HG03354 (cell line): Measurements from ENCODE around the gene NR2F1-AS1.
"Not testable (repeated sequence)": the region's sequence is repeated elsewhere in the genome, so short reads cannot be mapped to it uniquely, and the experiment has no call there.

Source experiments
- ATAC-seq: cut with Tn5 transposase; IDR thresholded peaks from one replicate; pipeline ENCODE4 v1.9.1; 2021; ENCODE audit warnings: mild to moderate bottlenecking; ENCODE audit not compliant: unreplicated experiment, poor library complexity, severe bottlenecking

Gene NR2F1-AS1

GRCh38 chr5:93403141-93403928 is 177.7 kb downstream of the NR2F1-AS1 start:
- ATAC-seq = no peak

GRCh38 chr5:93402451-93402850 is 178.6 kb downstream of the NR2F1-AS1 start:
- ATAC-seq = no peak

GRCh38 chr5:93401634-93402213 is 179.3 kb downstream of the NR2F1-AS1 start:
- ATAC-seq = no peak

DNA sequence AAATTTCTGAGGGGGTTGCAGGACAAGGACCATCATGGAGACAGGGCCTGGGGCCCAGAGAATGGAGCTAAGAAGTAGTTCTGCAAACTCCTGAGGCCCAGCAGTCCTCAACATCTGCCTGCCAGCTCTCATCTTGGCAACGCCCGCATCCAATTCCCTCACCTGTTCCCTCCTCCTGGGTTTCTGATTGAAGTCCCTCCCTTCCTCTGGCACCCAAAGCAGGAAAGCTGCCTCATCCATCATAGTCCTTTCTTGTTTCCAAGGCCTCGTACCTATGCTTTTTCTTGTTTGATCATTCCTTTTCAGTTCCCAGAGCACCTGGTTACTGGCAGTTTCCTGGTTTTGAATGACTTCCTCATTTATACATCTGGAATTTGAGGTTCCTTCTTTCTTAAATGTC is 181.3 kb downstream of the NR2F1-AS1 start:
- no peak for ATAC-seq

- ATAC-seq = no peak
These were observed 185.0 kb downstream of the NR2F1-AS1 start for GRCh38 chr5:93395971-93396379.

- ATAC-seq = no peak
These were observed 186.0 kb downstream of the NR2F1-AS1 start for GRCh38 chr5:93395010-93395409.

DNA sequence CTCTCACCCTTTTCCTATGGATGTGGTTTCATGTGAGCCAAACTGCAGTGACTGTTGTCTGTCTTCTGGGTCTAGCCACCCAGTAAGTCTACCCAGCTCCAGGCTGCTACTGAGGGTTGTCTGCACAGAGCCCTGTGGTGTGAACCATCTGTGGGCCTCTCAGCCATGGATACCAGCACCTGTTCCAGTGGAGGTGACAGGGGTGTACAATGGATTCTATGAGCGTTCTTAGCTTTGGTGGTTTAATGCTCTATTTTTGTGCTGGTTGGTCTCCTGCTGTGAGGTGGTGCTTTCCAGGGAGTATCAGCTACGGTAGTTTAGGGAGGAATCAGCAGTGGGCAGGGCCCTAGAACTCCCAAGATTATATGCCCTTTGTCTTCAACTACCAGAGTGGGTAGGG is 186.7 kb downstream of the NR2F1-AS1 start:
- ATAC-seq = no peak

DNA sequence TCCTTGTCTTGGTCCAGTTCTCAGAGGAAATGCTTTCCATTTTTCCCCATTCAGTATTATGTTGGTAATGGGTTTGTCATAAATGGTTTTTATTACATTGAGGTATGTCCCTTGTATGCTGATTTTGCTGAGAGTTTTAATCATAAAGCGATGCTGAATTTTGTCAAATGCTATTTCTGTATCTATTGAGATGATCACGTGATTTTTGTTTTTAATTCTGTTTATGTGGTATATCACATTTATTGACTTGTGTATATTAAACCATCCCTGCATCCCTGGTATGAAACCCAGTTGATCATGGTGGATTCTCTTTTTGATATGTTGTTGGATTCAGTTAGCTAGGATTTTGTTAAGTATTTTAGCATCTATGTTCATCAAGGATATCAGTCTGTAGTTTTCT is 189.8 kb downstream of the NR2F1-AS1 start:
- ATAC-seq = not testable (repeated sequence)

DNA sequence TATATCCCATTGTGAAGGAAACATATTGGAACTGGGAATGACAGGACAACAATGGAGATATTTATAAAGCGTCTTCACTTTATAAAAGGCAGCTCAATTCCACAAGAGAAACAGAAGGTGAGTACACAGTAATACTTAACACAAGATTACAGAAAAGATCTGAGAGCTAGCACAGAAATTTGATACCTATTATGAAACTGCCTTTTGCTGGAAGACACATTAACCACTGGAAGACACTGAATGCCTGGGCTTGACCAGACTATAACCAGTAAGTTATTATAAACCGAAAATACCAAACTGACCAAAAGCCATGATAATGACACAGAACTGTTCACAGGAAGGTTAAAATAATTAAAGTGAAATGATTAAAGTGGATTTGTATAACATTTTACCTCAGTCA is 195.4 kb downstream of the NR2F1-AS1 start:
- ATAC-seq = no peak

DNA sequence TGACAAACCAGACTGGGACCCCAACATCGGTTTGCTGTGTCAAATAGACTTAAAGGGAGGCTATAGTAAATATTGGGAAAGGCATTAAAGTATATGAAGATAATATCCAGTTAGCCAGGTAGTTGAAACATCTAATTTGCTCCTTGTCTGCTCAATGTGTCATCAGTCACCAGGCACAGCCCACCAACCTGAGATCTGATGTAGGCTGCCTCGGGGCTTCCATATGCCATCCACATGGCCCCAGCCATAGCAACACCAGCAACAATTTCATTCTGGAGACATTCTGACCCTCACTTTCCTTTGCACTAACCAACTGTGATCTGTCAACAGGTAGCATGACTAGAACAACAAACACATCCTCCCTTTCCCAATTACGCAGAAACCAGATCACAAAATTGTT is 196.0 kb downstream of the NR2F1-AS1 start:
- no peak for ATAC-seq

DNA sequence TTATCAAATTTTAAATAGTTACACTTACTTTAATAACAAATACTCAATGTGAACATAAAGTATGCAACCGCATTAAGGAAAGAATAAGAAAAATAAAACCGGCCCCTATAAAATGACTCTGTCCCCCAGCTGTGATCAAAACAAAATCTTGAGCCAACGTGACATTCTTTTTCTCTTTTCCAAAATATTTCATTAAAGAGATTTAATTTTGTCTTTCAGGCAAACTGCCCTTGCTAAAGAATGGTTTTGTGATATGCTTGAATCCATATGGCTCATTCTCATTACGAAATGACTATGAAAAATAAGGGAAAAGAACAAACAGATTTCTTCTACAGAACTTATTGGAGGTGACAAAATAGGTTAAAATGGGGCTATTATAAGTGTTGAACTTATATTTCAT is 197.0 kb downstream of the NR2F1-AS1 start:
- no peak for ATAC-seq

GRCh38 chr5:93382188-93382825 is 198.7 kb downstream of the NR2F1-AS1 start:
- ATAC-seq = no peak

DNA sequence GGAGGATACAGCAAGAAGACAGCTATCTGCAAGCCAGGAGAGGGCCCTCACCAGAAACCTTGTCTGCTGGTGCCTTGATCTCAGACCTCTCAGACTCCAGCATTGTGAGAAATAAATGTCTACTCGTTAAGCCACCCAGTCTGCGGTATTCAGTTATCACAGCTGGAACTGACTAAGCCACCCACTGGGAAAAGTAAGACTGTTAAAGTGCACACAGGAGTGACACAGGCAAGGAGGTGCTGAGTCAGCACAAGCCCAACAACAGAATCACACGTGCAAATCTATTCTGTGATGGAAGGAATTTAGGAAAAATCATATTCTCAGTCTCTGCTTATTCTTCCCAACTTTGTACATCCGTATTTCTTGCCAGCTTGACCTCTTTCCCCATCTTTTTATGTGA is 200.0 kb downstream of the NR2F1-AS1 start:
- no peak for ATAC-seq

DNA sequence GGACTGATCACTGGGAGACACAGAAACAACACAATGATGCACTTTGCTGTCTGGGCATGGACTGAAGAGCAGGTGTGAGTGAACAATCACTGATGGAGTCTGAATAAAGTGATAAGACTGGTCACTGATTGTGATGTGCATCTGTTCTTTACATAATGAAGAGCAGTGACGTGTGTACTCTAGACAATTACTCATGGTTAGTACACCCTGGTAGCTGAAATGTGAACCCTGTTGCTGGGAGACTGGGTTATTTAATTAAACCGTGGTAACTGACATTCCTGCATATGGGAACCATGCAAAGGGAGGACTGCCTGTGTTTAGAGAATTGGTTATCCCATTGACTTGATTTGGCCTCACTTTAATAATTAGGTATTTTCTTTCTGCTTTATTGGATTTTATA is 202.9 kb downstream of the NR2F1-AS1 start:
- no peak for ATAC-seq

- ATAC-seq = no peak
These were observed 209.1 kb downstream of the NR2F1-AS1 start for GRCh38 chr5:93371893-93372292.

DNA sequence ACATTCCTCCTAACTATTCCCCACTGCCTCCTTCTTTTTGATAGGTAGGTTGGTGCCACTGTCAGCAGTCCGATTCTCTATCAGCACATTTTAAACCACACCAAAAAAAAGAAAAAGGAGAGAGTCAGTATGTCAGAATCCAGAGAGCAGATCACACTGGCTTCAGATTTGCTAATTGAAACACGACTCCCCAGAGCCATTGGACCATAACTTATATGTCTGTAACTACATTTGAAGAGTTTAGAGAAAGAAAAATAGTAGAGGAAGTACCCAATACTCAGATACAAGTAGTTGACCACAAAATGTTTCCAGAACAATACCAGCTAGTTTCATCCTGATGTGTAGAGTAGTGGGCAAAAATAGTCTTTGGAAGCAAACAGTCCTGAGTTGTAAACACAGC is 216.6 kb downstream of the NR2F1-AS1 start:
- no peak for ATAC-seq

DNA sequence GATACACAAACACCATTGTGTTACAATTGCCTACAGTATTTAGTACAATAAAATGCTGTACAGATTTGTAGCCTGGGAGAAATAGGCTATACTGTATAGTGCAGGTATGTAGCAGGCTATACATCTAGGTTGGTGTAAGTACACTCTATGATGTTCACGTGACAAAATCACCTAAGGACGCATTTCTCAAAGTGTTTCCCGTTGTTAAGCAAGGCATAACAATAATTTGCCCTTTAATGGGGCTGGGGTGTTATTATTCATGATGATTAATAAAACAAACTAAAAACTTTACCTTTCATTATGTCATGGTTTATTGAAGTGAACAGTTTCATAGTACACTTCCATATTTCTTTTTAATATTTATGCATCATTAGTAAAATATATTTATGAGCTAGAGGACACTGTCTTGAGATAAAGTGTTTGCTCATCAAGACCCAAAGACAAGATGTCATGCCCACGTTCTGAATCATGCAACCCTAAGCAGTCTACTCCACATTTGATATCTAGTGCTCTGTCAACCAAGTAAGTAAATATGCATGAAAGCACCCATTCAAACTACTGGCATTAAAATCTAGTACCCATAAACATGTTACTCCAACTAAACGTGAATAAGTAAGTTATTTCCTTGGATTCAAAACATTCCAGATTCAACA is 220.5 kb downstream of the NR2F1-AS1 start:
- no peak for ATAC-seq

- no peak for ATAC-seq
These were observed 221.1 kb downstream of the NR2F1-AS1 start for GRCh38 chr5:93359960-93360305.
